NCI-H1092 (cell line): Measurements from ENCODE around the gene PPP2R3B.
"Not testable (repeated sequence)": the region's sequence is repeated elsewhere in the genome, so short reads cannot be mapped to it uniquely, and the experiment has no call there.

Experiments used
- DNase-seq: peaks from one replicate; lab custom pipeline; 2025; lab: John Stamatoyannopoulos, UW

Gene PPP2R3B

DNA sequence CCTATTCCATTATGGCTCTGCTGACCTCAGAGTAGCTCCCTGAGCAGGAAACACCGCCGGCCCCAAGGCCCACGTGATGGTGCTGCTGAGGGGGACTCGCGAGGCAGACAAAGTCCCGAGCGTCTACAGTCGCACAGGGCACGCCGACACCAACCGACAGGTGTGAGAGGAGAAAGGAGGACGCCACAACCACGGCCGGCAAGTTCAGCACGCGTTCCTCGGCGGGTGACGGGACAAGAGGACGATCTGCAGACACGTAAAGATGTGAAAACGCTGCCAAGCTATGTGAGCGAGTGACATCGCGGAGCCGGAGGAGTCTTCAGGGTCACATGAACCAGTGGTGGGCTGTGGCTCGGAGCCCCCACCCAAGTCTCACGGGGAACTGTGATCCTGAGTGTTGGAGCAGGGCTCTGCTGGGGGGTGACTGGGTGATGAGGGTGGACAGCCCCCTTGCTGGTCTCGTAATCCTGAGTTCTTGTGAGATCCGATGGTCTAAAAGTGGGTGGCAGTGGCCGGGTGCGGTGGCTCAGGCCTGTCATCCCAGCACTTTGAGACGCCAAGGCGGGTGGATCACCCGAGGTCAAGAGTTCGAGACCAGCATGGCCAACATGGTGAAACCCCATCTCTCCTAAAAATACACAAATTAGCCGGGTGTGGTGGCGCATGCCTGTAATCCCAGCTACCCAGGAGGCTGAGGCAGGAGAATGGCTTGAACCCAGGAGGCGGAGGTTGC lies 34.0 kb downstream of the PPP2R3B start:
- DNase-seq, result no peak

DNA sequence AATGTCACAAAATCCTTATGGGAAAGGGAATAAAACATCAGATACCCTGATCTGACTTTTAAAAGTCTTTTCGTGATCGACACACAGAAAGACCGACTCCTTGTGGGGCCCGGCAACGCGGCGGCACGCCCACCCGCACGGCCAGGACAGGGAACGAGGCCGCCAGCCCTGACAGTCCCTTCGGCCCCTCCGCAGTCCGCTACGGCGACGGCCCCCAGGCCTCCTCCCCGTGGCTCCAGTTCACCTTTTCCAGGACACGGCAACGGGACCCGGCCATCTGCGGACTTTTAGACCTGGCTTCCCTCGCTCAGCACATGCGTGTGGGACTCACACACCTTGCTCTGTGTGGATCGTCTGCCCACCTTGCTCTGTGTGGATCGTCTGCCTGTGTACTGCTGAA lies 34.5 kb downstream of the PPP2R3B start:
- DNase-seq, result no peak

DNA sequence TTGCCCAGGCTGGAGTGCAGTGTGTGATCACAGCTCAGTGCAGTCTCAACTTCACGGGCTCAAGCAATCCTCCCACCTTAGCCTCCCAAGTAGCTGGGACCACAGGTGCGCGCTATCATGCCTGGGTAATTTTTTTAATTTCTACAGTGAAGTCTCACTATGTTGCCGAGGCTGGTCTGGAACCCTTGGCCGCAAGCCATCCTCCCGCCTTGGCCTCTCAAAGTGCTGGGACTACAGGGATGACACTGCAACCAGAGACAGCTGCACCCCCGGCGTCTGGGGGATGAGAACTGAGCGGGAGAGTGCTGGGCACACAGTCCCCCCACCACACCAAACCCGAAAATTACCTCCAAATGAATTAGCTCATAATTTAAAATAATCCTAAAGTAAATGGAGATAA lies 35.0 kb downstream of the PPP2R3B start:
- no peak for DNase-seq

DNA sequence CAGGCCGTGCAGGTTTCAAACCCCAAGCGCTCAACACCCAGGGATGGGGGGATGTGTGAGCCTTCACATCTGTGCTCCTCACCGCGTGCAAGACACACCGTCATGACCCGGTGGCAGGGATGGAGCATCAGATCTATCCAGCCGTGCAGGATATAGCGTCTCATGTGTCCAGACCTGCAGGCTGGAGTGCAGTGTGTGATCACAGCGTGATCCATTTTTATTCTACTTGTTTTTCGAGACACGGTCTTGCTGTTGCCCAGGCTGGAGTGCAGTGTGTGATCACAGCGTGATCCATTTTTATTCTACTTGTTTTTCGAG lies 35.4 kb downstream of the PPP2R3B start:
- DNase-seq, result not testable (repeated sequence)

DNA sequence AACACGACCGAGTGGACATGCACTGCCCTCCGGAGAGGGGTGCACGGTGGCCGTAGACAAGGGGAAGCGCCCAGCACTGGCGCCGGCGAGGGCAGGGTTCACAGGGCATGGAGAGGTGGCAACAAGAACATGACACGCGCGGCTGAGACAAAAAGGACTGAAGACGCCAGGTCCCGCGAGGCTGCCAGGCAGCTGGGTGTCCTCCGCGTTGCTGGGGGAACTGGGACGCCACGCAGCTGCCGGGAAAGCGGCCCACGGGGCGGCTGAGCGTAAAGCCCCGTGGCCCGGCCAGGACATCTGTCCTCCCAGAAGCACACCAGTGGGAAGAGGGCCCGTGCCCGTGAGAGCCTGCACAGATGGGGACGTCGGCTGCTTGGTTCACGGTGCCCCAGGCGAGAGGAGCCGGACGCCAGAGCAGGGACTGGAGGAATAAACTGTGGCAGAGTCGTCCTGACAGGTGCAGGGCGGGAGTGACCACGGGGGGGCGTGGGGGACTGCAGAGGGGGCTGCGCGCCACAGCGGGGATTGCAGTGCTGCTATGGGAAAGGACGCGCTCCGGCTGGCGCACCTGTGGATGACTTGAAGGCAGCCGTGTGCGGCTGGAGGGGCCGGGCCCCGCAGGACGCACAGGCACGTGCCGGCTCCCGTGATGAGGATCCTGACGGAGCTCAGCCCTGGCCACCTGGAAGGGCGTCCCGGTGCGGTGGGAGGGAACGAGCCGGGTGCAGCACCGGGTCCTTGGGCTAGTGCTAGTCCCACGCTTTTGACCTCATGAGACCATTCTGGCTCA lies 36.0 kb downstream of the PPP2R3B start:
- no peak for DNase-seq

DNA sequence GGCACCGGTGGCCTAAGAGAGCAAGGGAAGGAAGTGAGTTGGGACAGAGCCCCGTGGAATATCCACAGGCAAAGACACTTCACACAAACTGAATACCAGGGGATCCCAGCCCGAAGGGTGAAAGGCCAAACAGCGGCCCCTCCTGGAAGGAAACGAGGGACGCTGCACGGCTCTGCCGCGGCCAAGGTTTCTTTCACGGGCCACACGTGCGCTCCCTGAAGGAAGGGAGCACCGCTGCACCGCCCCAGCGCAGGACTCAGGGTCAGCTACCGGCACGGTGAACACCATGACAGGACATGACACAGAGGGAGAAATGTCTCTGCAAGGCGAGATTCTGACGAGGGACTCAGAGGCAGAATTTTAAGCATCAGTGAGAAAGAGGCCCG lies 36.6 kb downstream of the PPP2R3B start:
- DNase-seq, result no peak

DNA sequence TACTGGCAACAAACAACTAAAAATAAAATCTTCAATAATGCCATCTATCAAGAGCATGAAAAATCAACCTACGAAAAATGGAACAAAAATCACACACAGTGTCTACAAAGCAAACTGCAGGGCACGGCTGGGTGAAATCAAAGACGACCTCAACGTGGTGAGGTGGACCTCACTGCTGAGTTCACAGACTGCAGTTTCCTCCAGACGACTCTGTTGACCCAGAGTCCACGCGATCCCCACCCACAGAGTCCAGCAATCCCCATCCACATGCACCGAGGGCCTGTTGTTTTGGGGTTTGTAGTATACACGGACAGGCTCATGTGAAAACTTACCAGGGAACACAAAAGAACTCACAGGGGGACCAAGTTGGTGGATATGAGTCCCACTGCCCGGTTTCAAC lies 37.0 kb downstream of the PPP2R3B start:
- DNase-seq, result no peak

DNA sequence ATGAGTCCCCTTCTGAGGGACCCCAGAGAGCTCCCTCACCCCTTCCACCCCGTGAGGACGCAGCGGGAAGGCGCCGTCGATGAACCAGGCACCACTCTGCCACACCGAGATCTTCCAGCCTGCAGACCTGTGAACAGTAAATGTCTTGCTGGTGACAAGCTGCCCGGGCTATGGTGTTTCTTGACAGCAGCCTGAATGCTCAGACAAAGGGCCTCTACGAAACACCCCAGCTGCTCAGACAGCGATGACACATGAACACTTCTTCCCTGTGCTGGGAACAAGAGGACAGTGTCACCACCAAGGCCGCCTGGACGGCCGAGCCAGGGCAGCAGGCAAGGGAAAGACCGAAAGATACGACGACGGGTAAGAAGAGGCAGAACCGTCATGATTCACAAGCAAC lies 37.5 kb downstream of the PPP2R3B start:
- DNase-seq, result no peak

DNA sequence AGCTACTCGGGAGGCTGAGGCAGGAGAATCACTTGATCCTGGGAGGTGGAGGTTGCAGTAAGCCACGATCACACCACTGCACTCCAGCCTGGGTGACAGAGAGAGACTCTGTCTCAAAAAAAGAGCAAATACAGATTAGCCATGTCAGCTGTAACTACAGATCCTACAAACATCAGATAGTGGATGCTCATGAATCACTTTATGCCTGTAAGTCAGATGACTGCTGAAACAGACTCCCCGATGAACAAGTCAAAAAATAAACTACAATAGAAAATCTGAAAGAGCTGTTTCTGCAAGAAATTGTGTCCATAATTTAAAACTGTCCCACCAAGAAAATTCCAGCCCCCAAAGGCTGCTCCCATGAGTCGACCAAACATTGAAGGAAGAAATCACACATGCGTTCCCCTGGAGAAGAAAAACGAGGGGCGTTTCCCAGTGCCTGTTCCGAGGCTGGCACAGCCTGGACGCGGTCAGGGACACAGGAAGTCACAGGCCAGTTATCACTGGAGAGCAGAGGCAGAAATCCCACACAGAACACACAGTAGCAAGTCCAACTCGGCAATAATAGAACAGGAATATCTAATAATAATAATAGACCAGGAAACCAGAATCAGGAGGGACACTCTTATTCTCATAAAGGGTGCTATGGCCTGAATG lies 38.1 kb downstream of the PPP2R3B start:
- no peak for DNase-seq

DNA sequence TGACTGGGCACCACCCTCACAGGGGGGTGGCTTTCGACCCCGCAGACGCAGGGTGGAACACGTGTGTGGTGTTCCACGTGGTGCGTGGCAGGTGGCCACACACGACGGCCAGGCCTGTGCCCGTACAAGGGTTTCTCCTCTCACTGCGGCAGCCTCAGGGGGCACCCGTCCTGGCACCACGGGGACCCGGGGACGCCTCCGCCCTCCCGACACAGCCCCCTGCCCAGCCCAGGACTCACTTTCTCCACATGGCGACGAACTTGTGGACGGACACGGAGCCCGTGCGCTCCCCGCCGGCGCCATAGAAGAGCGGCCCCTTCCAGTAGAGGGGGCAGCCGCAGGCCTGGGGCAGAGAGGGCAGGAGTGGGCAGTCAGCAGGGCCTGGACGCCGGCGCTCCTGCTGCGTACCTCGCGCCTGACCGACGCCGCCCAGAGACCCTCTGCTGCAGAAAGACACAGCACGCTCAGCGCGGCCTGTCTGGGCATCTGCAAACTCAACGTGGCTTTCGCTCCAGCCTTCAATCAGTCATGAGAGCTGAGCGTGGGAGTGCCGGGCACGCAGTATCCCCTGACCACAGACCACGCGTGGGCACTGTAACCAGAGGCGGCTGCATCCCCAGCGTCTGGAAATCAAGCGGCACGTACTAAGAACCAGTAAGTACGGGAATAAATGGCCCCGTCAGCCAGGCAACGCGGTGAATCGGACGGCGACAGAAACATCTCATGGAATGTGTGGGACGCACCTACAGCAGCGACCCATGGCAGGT lies 39.2 kb downstream of the PPP2R3B start:
- no peak for DNase-seq

DNA sequence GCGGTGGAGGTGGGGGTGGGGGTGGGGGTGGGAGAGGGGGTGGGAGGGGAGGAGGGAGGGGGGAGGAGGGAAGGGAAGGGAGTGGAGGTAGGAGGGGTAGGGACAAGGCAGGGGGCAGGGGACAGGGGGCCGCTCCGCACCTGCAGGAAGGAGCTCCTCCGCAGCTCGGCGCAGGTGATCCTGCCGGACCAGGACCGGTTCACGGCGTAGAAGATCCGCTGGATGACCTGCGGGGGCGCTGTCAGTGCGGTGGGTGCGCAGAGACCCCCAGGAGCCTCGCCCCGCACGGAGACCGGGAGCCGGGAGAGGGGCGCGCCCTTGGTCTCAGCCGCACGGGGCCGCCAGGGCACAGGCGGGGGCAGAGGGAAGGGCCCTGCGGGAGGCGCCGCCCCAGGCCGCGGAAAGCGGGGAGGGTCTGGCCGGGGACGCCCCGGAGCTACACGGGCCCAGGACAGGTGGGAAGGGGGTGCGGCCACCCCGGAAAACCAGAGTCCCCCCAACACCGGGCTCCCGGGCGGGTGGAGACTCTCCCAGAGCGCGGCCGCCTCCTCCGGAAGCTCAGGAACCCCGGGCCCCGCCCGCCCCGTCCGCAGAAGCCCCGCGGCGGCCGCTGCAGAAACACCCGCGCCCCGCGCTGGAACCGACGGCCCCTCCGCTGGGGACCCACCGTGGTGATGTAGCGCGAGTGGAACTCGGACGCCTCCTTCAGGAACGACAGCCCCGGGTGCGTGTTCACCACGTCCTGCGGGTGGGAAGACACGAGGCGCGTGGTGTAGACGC lies 40.5 kb downstream of the PPP2R3B start:
- no peak for DNase-seq

DNA sequence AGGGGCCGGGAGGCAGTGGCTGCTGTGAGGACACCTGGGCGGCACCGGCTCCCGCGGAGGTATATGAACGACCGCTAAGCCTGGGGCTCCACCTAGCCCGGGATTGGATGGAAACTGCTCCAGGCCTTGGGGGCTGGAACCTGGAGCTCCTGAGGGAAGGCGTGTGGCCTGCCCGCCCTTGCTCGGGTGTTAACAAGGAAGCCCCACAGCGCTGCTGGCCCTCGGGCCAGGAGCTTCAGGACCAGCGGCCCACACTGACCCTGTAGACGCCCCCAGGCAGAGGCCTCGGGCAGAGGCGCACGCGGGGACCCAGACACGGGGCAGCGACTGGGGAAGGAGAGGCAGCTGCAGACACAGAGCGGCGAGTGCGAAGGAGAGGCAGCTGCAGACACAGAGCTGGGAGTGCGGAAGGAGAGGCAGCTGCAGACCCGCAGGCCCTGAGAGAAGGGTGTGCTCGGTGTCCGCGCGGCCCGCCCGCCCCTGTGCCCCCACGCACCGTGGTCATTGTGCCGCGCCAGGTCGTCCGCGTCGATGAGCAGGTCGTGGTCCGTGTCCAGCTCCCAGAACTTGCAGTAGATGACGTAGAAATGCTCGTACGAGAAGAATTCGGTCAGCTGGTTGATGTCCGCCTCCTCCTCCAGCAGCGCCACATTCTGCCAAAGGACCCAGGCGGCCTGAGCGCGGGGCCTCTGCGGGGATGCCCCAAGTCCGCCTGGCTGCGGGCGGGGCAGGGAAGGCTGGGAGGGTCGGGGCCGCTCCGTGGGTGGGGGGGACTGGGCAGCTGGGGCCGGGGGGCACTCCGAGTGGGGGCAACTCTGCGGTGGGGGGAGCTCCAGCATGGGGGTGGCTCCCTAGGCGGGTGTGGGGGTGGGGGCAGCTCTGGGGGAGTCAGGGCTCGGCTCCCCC lies 41.4 kb downstream of the PPP2R3B start:
- no peak for DNase-seq

DNA sequence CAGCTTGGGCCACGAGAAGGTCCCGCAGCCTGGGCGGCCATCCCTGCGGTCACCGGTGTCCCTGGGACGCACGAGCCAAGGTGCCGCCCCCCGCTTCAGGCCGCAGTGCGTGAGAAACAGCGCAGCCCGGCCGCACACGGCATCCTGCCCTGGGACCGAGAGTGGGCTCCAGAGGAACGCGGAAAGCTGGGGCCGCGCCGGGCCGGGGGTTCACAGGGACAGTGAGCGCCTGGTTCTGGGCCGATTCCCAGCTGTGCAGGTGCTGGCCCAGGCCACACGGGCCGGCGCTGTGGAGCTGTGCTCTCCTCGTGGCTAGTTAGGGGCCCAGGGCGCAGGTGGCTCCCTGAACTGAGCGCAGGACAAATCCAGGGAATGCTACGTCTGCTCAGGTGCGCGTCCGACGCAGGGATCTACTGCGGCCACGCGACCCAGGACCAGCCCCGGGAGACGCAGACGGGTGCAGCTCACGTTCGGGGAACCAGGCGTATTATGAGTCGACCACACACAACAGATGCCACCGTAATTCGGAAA lies 42.3 kb downstream of the PPP2R3B start:
- DNase-seq, result no peak

DNA sequence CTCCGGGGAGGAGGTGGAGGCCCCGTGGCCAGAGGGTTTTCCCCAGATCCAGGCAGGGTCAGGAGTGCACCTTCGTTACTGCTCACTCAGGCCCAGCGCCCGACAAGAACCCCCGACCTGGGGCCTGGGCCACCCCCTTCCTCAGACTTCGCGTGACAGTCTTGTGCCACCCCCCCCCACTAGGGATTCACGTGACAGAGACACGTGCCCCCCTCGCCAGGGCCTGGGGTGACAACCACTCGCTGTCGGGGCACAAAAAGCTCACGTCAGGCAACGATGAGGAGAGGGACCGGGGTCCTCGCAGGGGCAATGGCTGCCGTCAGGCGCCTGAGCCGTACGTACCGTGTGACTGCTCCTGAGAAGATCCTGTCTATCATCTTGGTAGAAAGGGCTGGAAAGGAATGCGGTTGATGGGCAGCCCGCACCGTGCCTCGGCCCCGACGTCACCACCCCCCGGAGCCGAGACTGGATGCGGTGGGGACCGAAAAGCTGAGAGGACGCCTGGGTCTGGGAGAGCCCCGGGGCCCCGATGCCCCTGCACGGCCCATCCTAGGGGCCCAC lies 45.1 kb downstream of the PPP2R3B start:
- DNase-seq, result no peak

DNA sequence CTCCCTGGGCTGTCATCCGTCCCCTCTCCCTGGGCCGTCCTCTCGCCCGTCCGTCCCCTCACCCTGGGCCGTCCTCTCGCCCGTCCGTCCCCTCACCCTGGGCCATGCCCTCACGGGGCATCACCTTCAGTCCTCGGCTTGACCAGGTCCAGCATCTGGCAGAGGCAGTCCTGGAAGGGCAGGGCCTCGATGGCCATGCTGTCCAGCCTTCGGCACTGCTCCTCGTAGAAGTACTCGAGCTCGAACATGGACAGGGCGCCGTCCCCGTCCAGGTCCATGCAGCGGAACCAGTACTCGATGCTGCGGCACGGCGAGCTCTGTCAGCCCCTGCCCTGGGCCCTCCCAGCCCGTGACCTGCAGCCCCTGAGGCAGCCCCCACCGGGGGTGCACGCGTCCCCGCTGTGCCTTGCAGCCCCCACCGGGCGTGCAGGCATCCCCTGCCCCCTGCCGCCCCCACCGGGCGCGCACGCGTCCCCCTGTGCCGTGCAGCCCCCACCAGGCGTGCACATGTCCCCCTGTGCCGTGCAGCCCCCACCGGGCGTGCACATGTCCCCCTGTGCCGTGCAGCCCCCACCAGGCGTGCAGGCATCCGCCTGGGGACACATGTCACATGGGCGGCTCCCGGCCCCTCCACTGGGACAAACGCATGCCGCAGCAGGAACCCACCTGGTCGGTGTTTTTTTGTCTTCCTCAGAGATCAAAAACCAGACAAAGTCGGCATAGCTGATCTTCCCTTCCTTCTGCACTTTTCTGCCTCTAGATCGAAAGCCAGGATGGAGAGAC lies 45.9 kb downstream of the PPP2R3B start:
- DNase-seq, result no peak

DNA sequence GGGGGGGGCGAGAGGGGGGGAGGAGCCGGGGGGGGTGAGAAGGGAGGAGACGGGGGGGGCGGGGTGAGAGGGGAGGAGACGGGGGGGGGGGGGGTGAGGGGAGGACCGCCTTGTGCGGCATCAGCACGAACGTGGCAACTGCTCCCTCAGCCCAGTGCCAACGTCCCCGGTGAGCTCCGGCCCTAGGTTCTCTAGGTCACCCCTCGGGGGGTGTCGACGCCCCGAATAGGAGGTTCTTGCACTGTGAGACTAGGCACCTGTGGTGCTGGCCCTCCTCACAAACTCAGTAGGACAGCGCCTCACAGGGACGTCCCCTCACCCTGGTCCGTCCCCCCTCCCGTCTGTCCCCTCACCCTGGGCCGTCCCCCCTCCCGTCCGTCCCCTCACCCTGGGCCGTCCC lies 46.6 kb downstream of the PPP2R3B start:
- DNase-seq, result no peak

DNA sequence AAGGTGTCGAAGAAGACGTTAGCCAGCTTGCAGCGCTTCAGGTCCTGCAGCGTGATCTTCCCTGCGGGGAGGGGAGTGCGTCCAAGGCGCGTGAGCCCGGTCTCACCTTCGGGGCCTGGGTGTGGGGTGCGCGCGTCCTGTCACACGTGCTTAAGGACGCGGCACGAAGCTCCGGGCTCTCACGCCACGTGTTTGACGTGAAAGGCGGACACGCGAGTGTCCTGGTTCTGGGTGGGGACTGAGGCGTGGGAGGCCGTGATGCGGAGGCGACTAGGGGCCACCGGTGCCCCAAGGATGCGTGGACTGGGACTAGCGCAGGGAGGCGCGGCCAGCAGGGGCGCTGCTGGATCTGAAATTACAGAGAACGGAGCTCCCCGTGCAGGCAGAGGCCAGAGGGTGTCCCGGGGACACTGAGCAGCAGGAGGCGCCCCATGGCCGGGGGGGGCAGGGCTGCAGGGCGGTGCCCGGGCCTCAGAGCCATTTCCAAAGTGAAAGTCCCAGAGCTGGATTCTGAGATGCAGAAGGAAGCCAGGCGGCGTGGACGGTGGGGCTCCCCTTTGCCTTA lies 47.8 kb downstream of the PPP2R3B start:
- no peak for DNase-seq

DNA sequence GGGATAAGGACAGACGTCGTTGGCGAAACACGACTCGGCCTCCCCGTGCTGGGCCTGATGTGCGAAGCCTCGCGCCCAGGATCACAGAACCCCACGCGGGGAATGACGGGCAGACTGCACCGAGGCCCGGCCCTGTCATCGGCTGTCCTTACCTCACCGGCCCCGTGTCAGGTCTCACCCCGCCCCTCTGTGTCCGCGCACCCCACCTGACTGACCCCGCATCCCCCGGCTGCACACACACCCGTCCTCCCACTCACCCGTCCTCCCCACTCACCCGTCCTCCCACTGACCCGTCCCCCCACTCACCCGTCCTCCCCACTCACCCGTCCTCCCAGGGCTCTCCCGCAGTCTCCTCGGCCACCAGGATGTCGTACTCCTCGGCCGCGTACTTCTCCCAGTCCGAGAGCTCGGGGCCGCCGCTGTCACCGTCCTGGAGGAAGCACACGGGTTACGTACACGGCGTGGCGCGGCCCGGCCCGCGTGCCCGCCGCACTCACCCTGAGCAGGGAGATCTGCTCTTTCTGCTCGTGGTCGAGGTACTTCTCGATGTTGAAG lies 48.3 kb downstream of the PPP2R3B start:
- no peak for DNase-seq
